Measurements from ENCODE around the gene TMEM51.

GRCh38 chr1:15186846-15187151 is 33.3 kb downstream of the TMEM51 start:
- TF ChIP-seq CTCF (IDR thresholded peaks at IDR 0.05; ENCODE audit: low read depth, low read length, poor library complexity, severe bottlenecking) (no peak), EZH2phosphoT487 (IDR thresholded peaks at IDR 0.05; ENCODE audit: borderline replicate concordance, low read length) (no peak)

All from DOHH2 (cell line).